Pancreas (tissue), 10 donors: ENCODE data around the gene TRPV4. TPM values are rescaled to one million over a fixed set of nuclear protein-coding genes. Genes with fewer than 3 reads are reported as not detected.

Experiments used
- ATAC-seq, 4 donors: fragments of 200-7000 bp; cut with Tn5 transposase; one replicate each; pipeline versions ENCODE4 v1.8.0 to v1.9.1; 2020; ENCODE audit warnings: mild to moderate bottlenecking in 4 of 4, moderate library complexity in 4 of 4
- DNase-seq, 6 donors: peaks; one replicate each; pipeline ENCODE4 v3.0.0-alpha.2; 2020
- FAIRE-seq: peaks from 2 replicates; lab custom pipeline; 2012; peaks lifted over from hg19 to GRCh38; lab: Jason Lieb, UNC
- H3K27ac ChIP-seq, 4 donors: fragments of 200-600 bp; sonication (generic); 1 replicate in 3 of 4; 2 replicates in 1 of 4; pipeline versions ENCODE4 v1.5.0 to v1.8.0; 2020
- H3K27me3 ChIP-seq, 4 donors: fragments of 200-600 bp; one replicate each; pipeline ENCODE4 v1.8.0; 2021
- H3K36me3 ChIP-seq, 3 donors: fragments of 200-600 bp; sonication (generic) in 1 of 3; one replicate each; pipeline versions ENCODE4 v1.5.0 to v1.8.0; 2020 to 2021
- H3K4me1 ChIP-seq, 3 donors: fragments of 200-600 bp; one replicate each; pipeline ENCODE4 v1.8.0; 2021
- H3K4me3 ChIP-seq, 4 donors: fragments of 200-600 bp; sonication (generic) in 2 of 4; one replicate each; pipeline versions ENCODE4 v1.5.0 to v1.8.0; 2020 to 2021
- H3K9me3 ChIP-seq, 4 donors: fragments of 200-600 bp; one replicate each; pipeline ENCODE4 v1.8.0; 2021
- WGBS, 2 donors: extraction: QIAGEN DNeasy Blood & Tissue Kit; methylation state at CpG; one replicate each; pipeline ENCODE4 v1.1.7; 2013; 5-methylcytosine and 5-hydroxymethylcytosine counted together
- intact Hi-C, 3 donors: fragments of 100-400 bp; cut with DNase I; formaldehyde crosslinking; loops; one replicate each; pipeline versions ENCODE4 v1.11.1 to v1.14.2; 2022
- polyA plus RNA-seq, 2 donors: library from polyadenylated mRNA; stranded (reverse); fragments of 200-250 nt; gene quantifications; one replicate each; pipeline ENCODE4 v1.2.3, GENCODE V29; 2013
- total RNA-seq, 6 donors: library from RNA; stranded (reverse); fragmentation: NEBNext Ultra II Directional in 4 of 6; extraction: Animal tissue kit (Norgen Biotek cat#: 25700) in 4 of 6; gene quantifications; one replicate each; pipeline versions ENCODE4 v1.2.1 to v1.2.4, GENCODE V29; 2021 to 2023
- TF ChIP-seq, protein P1 (sequence below), 4 donors: fragments of 200-600 bp; sonication (generic) in 3 of 4; IDR thresholded peaks; one replicate each; pipeline versions ENCODE4 v1.5.0 to v1.8.0; 2021; ENCODE audit warnings: antibody characterized with exemption in 4 of 4
- donor health status: healthy with polysubstance abuse.
- donor health status: DM: no; HTN: no; CAD: no; lungs with moderate emphysema.
- donor health status: DM: no; HTN: no; CAD: no.
- donor health status: control.
- donor health status: control.
- donor health status: Bipolar disorder and iron deficiency.
- donor health status: DM: yes; HTN: yes; CAD: no.
- donor health status: DM: no; HTN: no; CAD: no.
- donor health status: DM: no; HTN: no; CAD: no.
- donor health status: DM: yes; HTN: yes; CAD: no.

TRPV4 gene
- total and polyA plus RNA-seq, 8 donors, result 1.9 to 4.9 (median 4.0) TPM

- DNase-seq, result peak; percentile 30 to 59 (median 51)
- Histone ChIP-seq H3K9me3 (no peaks in the 10 kb centered on the region), H3K4me1 (peaks cover under 1 to 12% (median 11%) of the 10 kb centered on the region in 3 donors), H3K36me3 (no peaks in the 10 kb centered on the region), H3K27ac (peak overlapping the region in 2 of 4 donors; percentile 39 to 64), H3K27me3 (no peaks in the 10 kb centered on the region), H3K4me3 (no peak overlapping the region)
- TF ChIP-seq, protein P1, sequence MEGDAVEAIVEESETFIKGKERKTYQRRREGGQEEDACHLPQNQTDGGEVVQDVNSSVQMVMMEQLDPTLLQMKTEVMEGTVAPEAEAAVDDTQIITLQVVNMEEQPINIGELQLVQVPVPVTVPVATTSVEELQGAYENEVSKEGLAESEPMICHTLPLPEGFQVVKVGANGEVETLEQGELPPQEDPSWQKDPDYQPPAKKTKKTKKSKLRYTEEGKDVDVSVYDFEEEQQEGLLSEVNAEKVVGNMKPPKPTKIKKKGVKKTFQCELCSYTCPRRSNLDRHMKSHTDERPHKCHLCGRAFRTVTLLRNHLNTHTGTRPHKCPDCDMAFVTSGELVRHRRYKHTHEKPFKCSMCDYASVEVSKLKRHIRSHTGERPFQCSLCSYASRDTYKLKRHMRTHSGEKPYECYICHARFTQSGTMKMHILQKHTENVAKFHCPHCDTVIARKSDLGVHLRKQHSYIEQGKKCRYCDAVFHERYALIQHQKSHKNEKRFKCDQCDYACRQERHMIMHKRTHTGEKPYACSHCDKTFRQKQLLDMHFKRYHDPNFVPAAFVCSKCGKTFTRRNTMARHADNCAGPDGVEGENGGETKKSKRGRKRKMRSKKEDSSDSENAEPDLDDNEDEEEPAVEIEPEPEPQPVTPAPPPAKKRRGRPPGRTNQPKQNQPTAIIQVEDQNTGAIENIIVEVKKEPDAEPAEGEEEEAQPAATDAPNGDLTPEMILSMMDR (IDR thresholded peaks at IDR 0.05), result no peak
- FAIRE-seq, result no peak
- WGBS, 2 donors, result 47 to 48% methylated on average over 8 of the region's 8 CpGs
- ATAC-seq, result peak; percentile 54 to 84 (median 74)
- intact Hi-C loops, result no loop called here
Measured at GRCh38 chr12:109744986-109745942, 87.9 kb downstream of the TRPV4 start.

DNA sequence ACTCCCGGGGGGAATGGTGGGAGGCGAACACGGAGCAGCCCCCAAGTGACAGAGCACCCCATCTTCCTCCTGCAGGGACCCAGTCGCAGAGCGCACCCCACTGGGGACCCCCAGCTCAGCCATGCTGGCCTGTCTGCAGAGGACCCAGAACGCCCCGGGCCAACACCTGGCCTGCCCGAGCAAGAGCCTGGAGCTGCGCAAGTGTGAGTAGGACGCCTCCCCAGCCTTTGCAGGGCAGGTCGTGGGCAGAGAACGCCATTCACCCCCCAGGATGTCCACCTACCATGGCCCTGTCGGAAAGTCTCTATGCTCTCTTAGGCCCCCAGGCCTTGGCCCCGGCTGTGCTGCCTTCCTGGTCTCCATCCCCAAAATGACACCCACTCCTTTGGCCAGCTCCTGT, 89.2 kb downstream of the TRPV4 start:
- H3K27ac ChIP-seq, result no peak overlapping the region
- no peaks in the 10 kb centered on the region for H3K36me3 ChIP-seq
- H3K4me3 ChIP-seq, result no peak overlapping the region
- H3K9me3 ChIP-seq, result no peaks in the 10 kb centered on the region
- H3K27me3 ChIP-seq, result no peaks in the 10 kb centered on the region
- 92 to 94% methylated on average over 14 of the region's 14 CpGs for WGBS, 2 donors
- no peak for ATAC-seq
- TF ChIP-seq, protein P1 (IDR thresholded peaks at IDR 0.05), result no peak
- intact Hi-C loops, result no loop called here
- peak in 4 of 6 donors; percentile 11 to 47 (median 30) for DNase-seq
- no peak for FAIRE-seq
- peaks cover 8 to 15% (median 12%) of the 10 kb centered on the region in 3 donors for H3K4me1 ChIP-seq

- no peaks in the 10 kb centered on the region for H3K27me3 ChIP-seq
- no peaks in the 10 kb centered on the region for H3K9me3 ChIP-seq
- intact Hi-C loops, result no loop called here
- TF ChIP-seq, protein P1 (IDR thresholded peaks at IDR 0.05), result no peak
- no peak overlapping the region for H3K4me3 ChIP-seq
- DNase-seq (peak in 4 of 6 donors; percentile 7 to 50 (median 25)), FAIRE-seq (no peak), ATAC-seq (no peak)
- WGBS, 2 donors, result 86 to 93% methylated on average over 17 of the region's 17 CpGs
- no peak overlapping the region for H3K27ac ChIP-seq
- H3K36me3 ChIP-seq, result no peaks in the 10 kb centered on the region
- H3K4me1 ChIP-seq, result peaks cover 8 to 15% (median 12%) of the 10 kb centered on the region in 3 donors
Measured at GRCh38 chr12:109743076-109743910, 89.9 kb downstream of the TRPV4 start.

GRCh38 chr12:109741970-109742703, 91.1 kb downstream of the TRPV4 start:
- no peaks in the 10 kb centered on the region for H3K27me3 ChIP-seq
- TF ChIP-seq, protein P1 (IDR thresholded peaks at IDR 0.05), result no peak
- 78 to 79% methylated on average over 14 of the region's 14 CpGs for WGBS, 2 donors
- intact Hi-C loops, result no loop called here
- peaks cover 4 to 15% (median 8%) of the 10 kb centered on the region in 3 donors for H3K4me1 ChIP-seq
- H3K27ac ChIP-seq, result no peak overlapping the region
- H3K36me3 ChIP-seq, result no peaks in the 10 kb centered on the region
- no peak overlapping the region for H3K4me3 ChIP-seq
- FAIRE-seq (no peak), DNase-seq (peak in 4 of 6 donors; percentile 1 to 44 (median 28)), ATAC-seq (no peak)
- no peaks in the 10 kb centered on the region for H3K9me3 ChIP-seq
